K562 (cell line): Measurements from ENCODE around the gene KCTD16. TPM values are rescaled to one million over a fixed set of nuclear protein-coding genes. Genes with fewer than 3 reads are reported as not detected.

Experiments used
- ATAC-seq: fragments of 200-7000 bp; cut with Tn5 transposase; 3 replicates; pipeline ENCODE4 v1.9.1; 2020; ENCODE audit warnings: moderate library complexity
- BruUV-seq: library from RNA; stranded (reverse); fragments of 400-500 nt; replicated peaks from 2 replicates; lab custom pipeline; 2021; lab: Mats Ljungman, UMichigan
- CTCF ChIA-PET: fragments of 300-600 bp; formaldehyde crosslinking; extraction: SDS; loops from one replicate; lab custom pipeline; 2021; ENCODE audit warnings: low intra/inter-chr PET ratio; lab: Yijun Ruan, JAX
- POLR2A ChIA-PET: fragments of 300-600, 350-650 bp; sonication (Branson Sonifier 250); formaldehyde crosslinking; extraction: SDS; loops from one replicate; lab custom pipeline; 2021; ENCODE audit warnings: antibody characterized with exemption, inconsistent platforms; lab: Yijun Ruan, JAX
- DNase-seq, 4 experiments: peaks; one replicate each; pipeline versions ENCODE4 v3.0.0 to v3.0.0-alpha.2; 2011 to 2018; ENCODE audit warnings: low spot score in 3 of 4, mixed read lengths in 3 of 4; ENCODE audit errors: extremely low read depth in 1 of 4
- FAIRE-seq: peaks from 2 replicates; lab custom pipeline; 2011; peaks lifted over from hg19 to GRCh38; lab: Jason Lieb, UNC
- H2AFZ ChIP-seq: 2 replicates; pipeline ENCODE4 v1.6.0; 2011; ENCODE audit warnings: low read depth, low read length, control low read depth, inconsistent platforms
- H3K27ac ChIP-seq: fragments of 200-600 bp; 3 replicates; pipeline ENCODE4 v1.8.0; 2011; ENCODE audit warnings: low read depth, mild to moderate bottlenecking, control low read depth, inconsistent platforms, low read length, moderate library complexity, mixed read lengths; ENCODE audit errors: extremely low read depth
- H3K27me3 ChIP-seq, 2 experiments: fragments of 300-600 bp in 1 of 2; 2 replicates in 1 of 2; 3 replicates in 1 of 2; pipeline versions ENCODE4 v1.6.0 to v1.8.0; 2011; ENCODE audit warnings: inconsistent platforms in 2 of 2, low read length in 2 of 2, mild to moderate bottlenecking in 1 of 2, mixed read lengths in 1 of 2, moderate library complexity in 1 of 2; ENCODE audit not compliant: control insufficient read depth in 2 of 2, insufficient read depth in 2 of 2
- H3K36me3 ChIP-seq: fragments of 300-600 bp; 3 replicates; pipeline ENCODE4 v1.8.0; 2011; ENCODE audit warnings: mild to moderate bottlenecking, low read length, inconsistent platforms; ENCODE audit not compliant: control insufficient read depth, insufficient read depth
- H3K4me1 ChIP-seq, 2 experiments: fragments of 200-600 bp in 1 of 2; replicated peaks in 1 of 2; 2 replicates in 1 of 2; 3 replicates in 1 of 2; pipeline versions ENCODE4 v1.5.1 to v1.8.0; 2011; ENCODE audit warnings: inconsistent platforms in 2 of 2, low read length in 2 of 2, mild to moderate bottlenecking in 1 of 2, mixed read lengths in 1 of 2, moderate library complexity in 1 of 2; ENCODE audit not compliant: control insufficient read depth in 2 of 2, insufficient read depth in 2 of 2
- H3K4me2 ChIP-seq: 2 replicates; pipeline ENCODE4 v1.6.1; 2011; ENCODE audit warnings: low read length, control low read depth, inconsistent platforms, mixed read lengths; ENCODE audit not compliant: insufficient read depth
- H3K4me3 ChIP-seq: fragments of 200-600 bp; sonication (generic), shearing (Covaris generic); 2 replicates; pipeline ENCODE4 v1.5.1; 2016; ENCODE audit warnings: control low read depth, inconsistent platforms
- H3K79me2 ChIP-seq: fragments of 200-600 bp; 3 replicates; pipeline ENCODE4 v1.8.0; 2011; ENCODE audit warnings: low read length, inconsistent platforms; ENCODE audit not compliant: control insufficient read depth, insufficient read depth
- H3K9ac ChIP-seq, 2 experiments: 2 replicates each; pipeline versions ENCODE4 v1.6.0 to v1.6.1; 2011; ENCODE audit warnings: low read depth in 2 of 2, low read length in 2 of 2, control low read depth in 1 of 2, inconsistent platforms in 1 of 2, mild to moderate bottlenecking in 1 of 2, mixed read lengths in 1 of 2; ENCODE audit not compliant: insufficient read depth in 1 of 2
- H3K9me1 ChIP-seq: one replicate; pipeline ENCODE4 v1.6.0; 2011; ENCODE audit warnings: inconsistent platforms, mild to moderate bottlenecking, low read length, moderate library complexity; ENCODE audit not compliant: control insufficient read depth, insufficient read depth
- H3K9me3 ChIP-seq: replicated peaks from 2 replicates; pipeline ENCODE4 v1.5.1; 2011; ENCODE audit warnings: low read depth, low read length, inconsistent platforms; ENCODE audit not compliant: control insufficient read depth, insufficient read depth
- H4K20me1 ChIP-seq: replicated peaks from 2 replicates; pipeline ENCODE4 v1.6.1; 2011; ENCODE audit warnings: low read length, inconsistent platforms, mixed read lengths; ENCODE audit not compliant: control insufficient read depth, insufficient read depth
- AFF4 ChIP-seq: sonication (generic); formaldehyde crosslinking; IDR thresholded peaks from 2 replicates; pipeline ENCODE4 v1.8.0; 2023; ENCODE audit warnings: mild to moderate bottlenecking, missing genetic modification reagents
- ETV5 ChIP-seq: sonication (generic); formaldehyde crosslinking; IDR thresholded peaks from 2 replicates; pipeline ENCODE4 v1.4.0; 2020; ENCODE audit warnings: low read depth, mild to moderate bottlenecking, missing genetic modification reagents
- ILK ChIP-seq: fragments of 450-650 bp; IDR thresholded peaks from 2 replicates; pipeline ENCODE4 v1.6.1; 2016; ENCODE audit warnings: missing genetic modification characterization, low read depth, mild to moderate bottlenecking, missing compliant biosample characterization, moderate library complexity, borderline replicate concordance
- NR2C1 ChIP-seq, 2 experiments: fragments of 450-650 bp; IDR thresholded peaks; 2 replicates each; pipeline ENCODE4 v1.6.1; 2017; ENCODE audit warnings: mild to moderate bottlenecking in 2 of 2, antibody characterized with exemption in 1 of 2, inconsistent platforms in 1 of 2, missing compliant biosample characterization in 1 of 2, missing genetic modification characterization in 1 of 2
- TOE1 ChIP-seq, 2 experiments: fragments of 450-650 bp in 1 of 2; sonication (generic) in 1 of 2; formaldehyde crosslinking in 1 of 2; IDR thresholded peaks; 2 replicates each; pipeline versions ENCODE4 v1.7.1 to v1.8.0; 2016 to 2022; ENCODE audit warnings: borderline replicate concordance in 2 of 2, mild to moderate bottlenecking in 2 of 2, antibody characterized with exemption in 1 of 2, inconsistent platforms in 1 of 2, low read depth in 1 of 2, missing genetic modification reagents in 1 of 2, moderate library complexity in 1 of 2
- ZBTB7A ChIP-seq: IDR thresholded peaks from 2 replicates; pipeline ENCODE4 v1.6.1; 2011; ENCODE audit warnings: low read depth, mild to moderate bottlenecking, low read length, moderate library complexity, borderline replicate concordance; ENCODE audit not compliant: control insufficient read depth
- ZNF224 ChIP-seq: sonication (generic); formaldehyde crosslinking; IDR thresholded peaks from 2 replicates; pipeline ENCODE4 v1.8.0; 2022; ENCODE audit warnings: mild to moderate bottlenecking, missing genetic modification reagents
- in situ Hi-C: fragments of 300-500 bp; cut with MboI; formaldehyde crosslinking; loops from 4 replicates; pipeline ENCODE4 v1.15.0; 2018; ENCODE audit warnings: inconsistent platforms, mixed read lengths
- intact Hi-C: fragments of 100-400 bp; cut with micrococcal nuclease; formaldehyde crosslinking; loops from 2 replicates; pipeline ENCODE4 v1.14.2; 2022
- polyA plus RNA-seq, 8 experiments: library from polyadenylated mRNA; depleted of rRNA in 4 of 8; stranded (reverse) in 5 of 8; unstranded in 3 of 8; fragments of >200 nt; fragmentation: Nextera tagmentation in 2 of 8; fragmentation: Illumina TruSeq in 1 of 8; extraction: Ambion mirVana in 2 of 8; extraction: Trizol in 1 of 8; gene quantifications; 2 replicates each; pipeline versions ENCODE4 v1.2.1 to v1.2.3, GENCODE V29; 2011 to 2014; ENCODE audit warnings: inconsistent platforms in 1 of 8, missing spikeins in 1 of 8
- total RNA-seq, 7 experiments: library from RNA; depleted of rRNA in 6 of 7; stranded (reverse); fragments of >200 nt in 6 of 7; fragmentation: Illumina TruSeq in 2 of 7; extraction: Trizol in 2 of 7; gene quantifications; 2 replicates each; pipeline versions ENCODE4 v1.2.1 to v1.2.3, GENCODE V29; 2011 to 2021; ENCODE audit warnings: low replicate concordance in 1 of 7

The KCTD16 gene
- total and polyA plus RNA-seq, 9 of the 15 experiments (the other 6 are each of a cell fraction or from before 2014, with no cell fraction given), result 0.04 TPM; not detected in 8

GRCh38 chr5:144478565-144478964 lies 307.9 kb downstream of the KCTD16 start:
- Histone ChIP-seq H3K79me2 (no peaks in the 10 kb centered on the region), H4K20me1 (no peaks in the 10 kb centered on the region), H3K4me3 (no peak overlapping the region), H3K27ac (no peak overlapping the region), H3K36me3 (no peaks in the 10 kb centered on the region), H2AFZ (no peak overlapping the region), H3K9me1 (no peaks in the 10 kb centered on the region), H3K4me2 (no peak overlapping the region), H3K9ac (no peak overlapping the region), H3K9me3 (no peaks in the 10 kb centered on the region), H3K27me3 (no peaks in the 10 kb centered on the region), H3K4me1 (no peaks in the 10 kb centered on the region)
- ATAC-seq (no peak), DNase-seq (no peak), FAIRE-seq (no peak)
- no TSS peak for BruUV-seq
- ChIA-PET CTCF (no interaction called here), POLR2A (no interaction called here)
- no peak for TF ChIP-seq ETV5
- no peak for TF ChIP-seq ILK
- no peak for TF ChIP-seq ZNF224 (CRISPR knock-in tag)
- TF ChIP-seq ZBTB7A, result no peak
- TF ChIP-seq NR2C1 (IDR thresholded peaks at IDR 0.05), result no peak
- no peak for TF ChIP-seq NR2C1 (tag; IDR thresholded peaks at IDR 0.05)
- no peak for TF ChIP-seq TOE1 (IDR thresholded peaks at IDR 0.05; ENCODE audit: borderline replicate concordance)
- no peak for TF ChIP-seq TOE1 (CRISPR knock-in tag; IDR thresholded peaks at IDR 0.05; ENCODE audit: borderline replicate concordance, low read depth)
- TF ChIP-seq AFF4 (CRISPR knock-in tag), result no peak
- intact Hi-C loops (no loop called here), in situ Hi-C loops (no loop called here)
